ENCODE measurements around the gene ZNF532.
"Not testable (repeated sequence)": the region's sequence is repeated elsewhere in the genome, so short reads cannot be mapped to it uniquely, and the experiment has no call there.

ZNF532 gene

GRCh38 chr18:58822944-58823343, 41.7 kb upstream of the ZNF532 start:
- no peak for DNase-seq (ENCODE audit: low read depth in 1 of 2, low spot score in 1 of 2)
- H3K27me3 ChIP-seq (ENCODE audit: insufficient read depth, poor library complexity, severe bottlenecking): peaks cover 2% of the 10 kb centered on the region
- no peak for TF ChIP-seq POLR2AphosphoS5 (IDR thresholded peaks at IDR 0.05; ENCODE audit: low read depth)
- TF ChIP-seq GABPA (IDR thresholded peaks at IDR 0.05; ENCODE audit: low read depth): no peak
- TF ChIP-seq CTCF (IDR thresholded peaks at IDR 0.05; ENCODE audit: insufficient read depth, low read length): no peak
- no peak for TF ChIP-seq REST (IDR thresholded peaks at IDR 0.05; ENCODE audit: insufficient replicate concordance, low read depth)
- TF ChIP-seq SPI1 (IDR thresholded peaks at IDR 0.05; ENCODE audit: borderline replicate concordance, low read depth): no peak
- H3K4me3 ChIP-seq (replicated peaks; ENCODE audit: insufficient read depth, low read length): no peak overlapping the region
- H3K27ac ChIP-seq (replicated peaks): no peak overlapping the region

- Histone ChIP-seq H3K27ac (replicated peaks) (no peak overlapping the region), H3K27me3 (ENCODE audit: insufficient read depth, poor library complexity, severe bottlenecking) (peaks cover 2% of the 10 kb centered on the region), H3K4me3 (replicated peaks; ENCODE audit: insufficient read depth, low read length) (no peak overlapping the region)
- no peak for DNase-seq (ENCODE audit: low read depth in 1 of 2, low spot score in 1 of 2)
- TF ChIP-seq CTCF (IDR thresholded peaks at IDR 0.05; ENCODE audit: insufficient read depth, low read length) (no peak), SPI1 (IDR thresholded peaks at IDR 0.05; ENCODE audit: borderline replicate concordance, low read depth) (no peak), GABPA (IDR thresholded peaks at IDR 0.05; ENCODE audit: low read depth) (no peak), REST (IDR thresholded peaks at IDR 0.05; ENCODE audit: insufficient replicate concordance, low read depth) (no peak), POLR2AphosphoS5 (IDR thresholded peaks at IDR 0.05; ENCODE audit: low read depth) (no peak)
Observed at GRCh38 chr18:58823412-58823811, 41.3 kb upstream of the ZNF532 start.

- H3K4me3 ChIP-seq (replicated peaks; ENCODE audit: insufficient read depth, low read length); H3K27me3 ChIP-seq (ENCODE audit: insufficient read depth, poor library complexity, severe bottlenecking); H3K27ac ChIP-seq (replicated peaks); DNase-seq (ENCODE audit: low read depth in 1 of 2, low spot score in 1 of 2): not testable (repeated sequence)
Observed at GRCh38 chr18:58826926-58827325, 37.8 kb upstream of the ZNF532 start.

GRCh38 chr18:58827428-58827827, 37.2 kb upstream of the ZNF532 start:
- Histone ChIP-seq H3K27me3 (ENCODE audit: insufficient read depth, poor library complexity, severe bottlenecking) (peaks cover 2% of the 10 kb centered on the region), H3K4me3 (replicated peaks; ENCODE audit: insufficient read depth, low read length) (no peak overlapping the region), H3K27ac (replicated peaks) (no peak overlapping the region)
- TF ChIP-seq POLR2AphosphoS5 (IDR thresholded peaks at IDR 0.05; ENCODE audit: low read depth) (no peak), GABPA (IDR thresholded peaks at IDR 0.05; ENCODE audit: low read depth) (no peak), CTCF (IDR thresholded peaks at IDR 0.05; ENCODE audit: insufficient read depth, low read length) (no peak), REST (IDR thresholded peaks at IDR 0.05; ENCODE audit: insufficient replicate concordance, low read depth) (no peak), SPI1 (IDR thresholded peaks at IDR 0.05; ENCODE audit: borderline replicate concordance, low read depth) (no peak)
- no peak for DNase-seq (ENCODE audit: low read depth in 1 of 2, low spot score in 1 of 2)

All from HL-60 (cell line).